Sigmoid colon (tissue), 7 donors: Measurements from ENCODE around the gene ASAP2. TPM values are rescaled to one million over a fixed set of nuclear protein-coding genes. Genes with fewer than 3 reads are reported as not detected.

ENCODE experiments used
- DNase-seq: peaks from one replicate; pipeline ENCODE4 v3.0.0-alpha.2; 2019
- H3K27ac ChIP-seq, 4 donors: fragments of 200-600 bp; sonication (generic); one replicate each; pipeline ENCODE4 v1.5.1; 2016 to 2019; ENCODE audit warnings: mild to moderate bottlenecking in 1 of 4
- H3K27me3 ChIP-seq, 3 donors: fragments of 200-600 bp; sonication (generic); one replicate each; pipeline ENCODE4 v1.5.1; 2019; ENCODE audit warnings: mild to moderate bottlenecking in 1 of 3
- H3K36me3 ChIP-seq, 4 donors: fragments of 200-600 bp; sonication (generic); one replicate each; pipeline ENCODE4 v1.5.1; 2016 to 2019
- H3K4me1 ChIP-seq, 4 donors: fragments of 200-600 bp; sonication (generic); one replicate each; pipeline ENCODE4 v1.5.1; 2017 to 2019
- H3K4me3 ChIP-seq, 4 donors: fragments of 200-600 bp; sonication (generic); one replicate each; pipeline ENCODE4 v1.5.1; 2017 to 2019; ENCODE audit warnings: mild to moderate bottlenecking in 2 of 4, moderate library complexity in 1 of 4
- H3K9me3 ChIP-seq, 4 donors: fragments of 200-600 bp in 3 of 4; sonication (generic) in 3 of 4; one replicate each; pipeline versions ENCODE4 v1.5.1 to v1.6.1; 2013 to 2019
- EP300 ChIP-seq, 4 donors: sonication (generic); formaldehyde crosslinking; IDR thresholded peaks; one replicate each; pipeline ENCODE4 v1.6.1; 2017; ENCODE audit warnings: antibody characterized with exemption in 4 of 4
- POLR2A ChIP-seq, 2 donors: fragments of 450-650 bp; IDR thresholded peaks; one replicate each; pipeline ENCODE4 v1.6.1; 2016; ENCODE audit warnings: antibody characterized with exemption in 2 of 2, mild to moderate bottlenecking in 2 of 2, moderate library complexity in 2 of 2
- POLR2AphosphoS5 ChIP-seq, 4 donors: sonication (generic); formaldehyde crosslinking; IDR thresholded peaks; one replicate each; pipeline ENCODE4 v1.6.1; 2017; ENCODE audit warnings: antibody characterized with exemption in 4 of 4
- WGBS, 2 donors: extraction: QIAGEN DNeasy Blood & Tissue Kit; methylation state at CpG; one replicate each; pipeline ENCODE4 v1.1.7; 2013; 5-methylcytosine and 5-hydroxymethylcytosine counted together
- intact Hi-C: fragments of 100-400 bp; cut with DNase I; formaldehyde crosslinking; loops from one replicate; pipeline ENCODE4 v1.15.1; 2023
- polyA plus RNA-seq, 3 donors: library from polyadenylated mRNA; stranded (reverse); fragments of 200-250 nt; gene quantifications; one replicate each; pipeline ENCODE4 v1.2.3, GENCODE V29; 2013
- total RNA-seq, 4 donors: library from RNA; depleted of rRNA; stranded (reverse); fragments of >200 nt; gene quantifications; one replicate each; pipeline ENCODE4 v1.1.0, GENCODE V29; 2016
- TF ChIP-seq, protein P1 (sequence below), 4 experiments: fragments of 450-650 bp in 3 of 4; fragments of 200-600 bp in 1 of 4; IDR thresholded peaks; one replicate each; pipeline ENCODE4 v1.5.1; 2016 to 2019; ENCODE audit warnings: antibody characterized with exemption in 4 of 4, mild to moderate bottlenecking in 3 of 4, moderate library complexity in 2 of 4
- donor health status: healthy with polysubstance abuse.
- donor health status: Bipolar disorder and iron deficiency.
- donor health status: healthy.

Gene ASAP2
- total and polyA plus RNA-seq, 7 donors: 15.1 to 56.5 (median 25.8) TPM

DNA sequence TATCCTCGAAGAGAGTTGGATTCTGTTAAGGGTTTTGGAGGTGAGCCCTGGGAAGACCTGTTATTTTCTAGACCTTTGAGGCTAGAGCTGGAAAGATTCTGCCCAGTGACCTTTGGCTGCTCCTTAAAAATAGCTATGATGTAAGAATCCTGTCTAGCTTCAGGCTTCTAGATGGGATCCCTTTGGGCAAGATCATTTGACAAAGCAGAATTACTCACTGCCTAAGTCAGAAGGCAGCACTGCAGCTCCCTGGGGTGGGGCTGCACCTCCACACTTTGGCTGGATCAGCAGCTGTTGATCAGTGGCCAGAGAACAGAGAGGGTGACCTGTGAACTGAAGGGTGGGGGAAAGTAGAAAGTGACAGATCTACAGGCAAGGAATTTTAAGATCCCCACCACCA, 103.8 kb downstream of the ASAP2 start:
- H3K27ac ChIP-seq: peak overlapping the region; percentile 75 to 90 (median 84)
- H3K9me3 ChIP-seq: no peaks in the 10 kb centered on the region
- TF ChIP-seq EP300 (IDR thresholded peaks at IDR 0.05) (peak in 1 of 4 donors; percentile 48), POLR2A (IDR thresholded peaks at IDR 0.05) (no peak), POLR2AphosphoS5 (IDR thresholded peaks at IDR 0.05) (peak; percentile 29 to 81 (median 43))
- TF ChIP-seq, protein P1, sequence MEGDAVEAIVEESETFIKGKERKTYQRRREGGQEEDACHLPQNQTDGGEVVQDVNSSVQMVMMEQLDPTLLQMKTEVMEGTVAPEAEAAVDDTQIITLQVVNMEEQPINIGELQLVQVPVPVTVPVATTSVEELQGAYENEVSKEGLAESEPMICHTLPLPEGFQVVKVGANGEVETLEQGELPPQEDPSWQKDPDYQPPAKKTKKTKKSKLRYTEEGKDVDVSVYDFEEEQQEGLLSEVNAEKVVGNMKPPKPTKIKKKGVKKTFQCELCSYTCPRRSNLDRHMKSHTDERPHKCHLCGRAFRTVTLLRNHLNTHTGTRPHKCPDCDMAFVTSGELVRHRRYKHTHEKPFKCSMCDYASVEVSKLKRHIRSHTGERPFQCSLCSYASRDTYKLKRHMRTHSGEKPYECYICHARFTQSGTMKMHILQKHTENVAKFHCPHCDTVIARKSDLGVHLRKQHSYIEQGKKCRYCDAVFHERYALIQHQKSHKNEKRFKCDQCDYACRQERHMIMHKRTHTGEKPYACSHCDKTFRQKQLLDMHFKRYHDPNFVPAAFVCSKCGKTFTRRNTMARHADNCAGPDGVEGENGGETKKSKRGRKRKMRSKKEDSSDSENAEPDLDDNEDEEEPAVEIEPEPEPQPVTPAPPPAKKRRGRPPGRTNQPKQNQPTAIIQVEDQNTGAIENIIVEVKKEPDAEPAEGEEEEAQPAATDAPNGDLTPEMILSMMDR (IDR thresholded peaks at IDR 0.05): no peak
- no peaks in the 10 kb centered on the region for H3K36me3 ChIP-seq
- peak; percentile 81 for DNase-seq
- WGBS, 2 donors: 21 to 61% methylated on average over 1 of the region's 1 CpG
- intact Hi-C loops: loop anchor here (5.0 kb wide), 1 partner anchor 103 kb away; the partner anchor contains the start of gene ASAP2
- peaks cover 0 to 70% (median 62%) of the 10 kb centered on the region in 4 donors for H3K4me1 ChIP-seq
- no peaks in the 10 kb centered on the region for H3K27me3 ChIP-seq
- no peak overlapping the region for H3K4me3 ChIP-seq

DNA sequence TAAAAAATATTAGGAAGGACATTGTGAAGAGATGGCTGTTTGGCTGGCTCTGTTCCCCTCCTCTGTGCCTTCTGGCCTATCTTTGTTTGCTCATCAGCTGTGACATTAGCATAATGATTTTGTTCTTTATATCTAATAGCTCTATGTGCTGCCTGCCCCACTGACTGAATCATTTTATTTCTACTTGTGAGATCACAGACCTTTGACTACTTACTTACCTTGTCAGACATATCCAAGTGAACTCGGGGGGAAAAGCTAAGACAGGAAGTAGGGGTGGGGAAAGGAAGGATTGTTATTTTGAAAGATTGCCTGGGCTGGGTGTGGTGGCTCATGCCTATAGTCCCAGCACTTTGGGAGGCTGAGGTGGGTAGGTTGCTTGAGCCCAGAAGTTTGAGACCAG, 104.2 kb downstream of the ASAP2 start:
- no peak overlapping the region for H3K4me3 ChIP-seq
- H3K36me3 ChIP-seq: no peaks in the 10 kb centered on the region
- TF ChIP-seq, protein P1 (IDR thresholded peaks at IDR 0.05): no peak
- intact Hi-C loops: loop anchor here (5.0 kb wide), 1 partner anchor 103 kb away; the partner anchor contains the start of gene ASAP2
- H3K27me3 ChIP-seq: no peaks in the 10 kb centered on the region
- WGBS, 2 donors: 2 to 9% methylated on average over 1 of the region's 1 CpG
- no peaks in the 10 kb centered on the region for H3K9me3 ChIP-seq
- DNase-seq: no peak
- H3K4me1 ChIP-seq: peaks cover 0 to 74% (median 62%) of the 10 kb centered on the region in 4 donors
- peak overlapping the region; percentile 75 to 90 (median 84) for H3K27ac ChIP-seq

DNA sequence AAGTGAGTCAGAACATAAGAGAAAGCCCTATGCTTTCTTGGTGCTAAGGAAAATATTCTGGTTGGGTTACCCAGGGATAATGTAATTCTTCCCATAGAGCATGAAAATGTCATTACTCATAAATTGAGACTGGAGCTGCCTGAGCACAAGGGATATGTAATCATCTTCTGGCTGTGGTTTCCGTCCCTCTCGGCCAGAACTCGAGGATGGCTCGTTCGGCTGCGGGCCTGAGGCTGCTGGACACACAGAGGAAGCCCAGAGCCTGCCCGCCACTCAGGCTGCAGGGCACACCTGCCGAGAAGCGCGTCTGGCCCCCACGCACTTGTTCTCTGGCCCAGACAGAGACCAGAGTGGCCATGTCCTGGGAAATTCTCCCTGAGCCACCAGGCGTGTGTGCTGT, 104.9 kb downstream of the ASAP2 start:
- Histone ChIP-seq H3K27me3 (no peaks in the 10 kb centered on the region), H3K4me1 (peaks cover 0 to 73% (median 58%) of the 10 kb centered on the region in 4 donors), H3K36me3 (no peaks in the 10 kb centered on the region), H3K9me3 (no peaks in the 10 kb centered on the region), H3K27ac (peak overlapping the region; percentile 75 to 90 (median 84)), H3K4me3 (no peak overlapping the region)
- 78 to 90% methylated on average over 12 of the region's 12 CpGs for WGBS, 2 donors
- peak; percentile 91 for DNase-seq
- intact Hi-C loops: loop anchor here (5.0 kb wide), 1 partner anchor 104 kb away; the partner anchor contains the start of gene ASAP2
- TF ChIP-seq, protein P1 (IDR thresholded peaks at IDR 0.05): no peak
- TF ChIP-seq EP300 (IDR thresholded peaks at IDR 0.05) (peak in 1 of 4 donors; percentile 75), POLR2A (IDR thresholded peaks at IDR 0.05) (no peak), POLR2AphosphoS5 (IDR thresholded peaks at IDR 0.05) (peak in 3 of 4 donors; percentile 64 to 90 (median 69))

DNA sequence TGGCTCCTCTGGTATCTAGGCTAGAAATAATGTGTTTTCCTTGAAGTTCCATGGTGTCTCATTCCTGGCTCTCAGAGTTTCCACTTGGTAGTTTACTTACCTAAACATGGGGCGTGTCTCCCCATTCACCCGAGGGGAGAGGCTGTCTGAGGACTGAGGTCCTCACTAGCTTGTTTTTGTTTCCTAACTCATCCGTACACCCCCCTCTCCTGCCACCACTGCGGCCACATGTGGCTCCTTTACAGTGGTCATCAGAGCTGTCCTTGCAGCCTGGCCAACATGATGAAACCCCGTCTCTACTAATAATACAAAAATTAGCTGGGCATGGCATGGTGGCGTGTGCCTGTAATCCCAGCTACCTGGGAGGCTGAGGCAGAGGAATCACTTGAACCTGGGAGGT, 106.0 kb downstream of the ASAP2 start:
- no peaks in the 10 kb centered on the region for H3K9me3 ChIP-seq
- WGBS, 2 donors: 86 to 92% methylated on average over 6 of the region's 6 CpGs
- intact Hi-C loops: loop anchor here (5.0 kb wide), 1 partner anchor 105 kb away; the partner anchor contains the start of gene ASAP2
- peak overlapping the region; percentile 75 to 90 (median 84) for H3K27ac ChIP-seq
- no peaks in the 10 kb centered on the region for H3K36me3 ChIP-seq
- H3K4me3 ChIP-seq: no peak overlapping the region
- TF ChIP-seq POLR2AphosphoS5 (IDR thresholded peaks at IDR 0.05) (no peak), POLR2A (IDR thresholded peaks at IDR 0.05) (no peak), EP300 (IDR thresholded peaks at IDR 0.05) (no peak)
- TF ChIP-seq, protein P1 (IDR thresholded peaks at IDR 0.05): no peak
- peaks cover 0 to 62% (median 47%) of the 10 kb centered on the region in 4 donors for H3K4me1 ChIP-seq
- DNase-seq: no peak
- no peaks in the 10 kb centered on the region for H3K27me3 ChIP-seq

DNA sequence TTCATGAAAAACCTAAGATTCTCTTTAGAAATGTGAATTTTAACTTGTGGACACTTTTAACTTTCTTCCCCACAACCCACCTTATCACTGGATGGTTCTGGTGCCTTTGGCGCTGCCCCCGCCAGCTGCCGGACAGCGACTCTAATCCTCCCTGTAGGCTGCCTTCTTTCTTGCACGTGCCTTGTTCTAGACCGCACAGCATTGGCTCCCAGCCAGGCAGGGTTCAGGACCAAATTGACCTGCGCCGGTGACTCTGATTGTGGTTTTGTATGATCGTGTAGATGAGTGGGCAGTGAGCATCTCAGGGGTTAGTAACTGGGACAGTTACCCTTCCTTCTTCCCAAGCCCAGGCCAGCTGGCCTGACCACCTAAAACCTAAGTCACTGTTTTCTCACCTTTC, 106.8 kb downstream of the ASAP2 start:
- Histone ChIP-seq H3K27ac (peak overlapping the region in 2 of 4 donors; percentile 87 to 90), H3K4me3 (no peak overlapping the region), H3K4me1 (peaks cover 0 to 62% (median 42%) of the 10 kb centered on the region in 4 donors), H3K9me3 (no peaks in the 10 kb centered on the region), H3K36me3 (no peaks in the 10 kb centered on the region), H3K27me3 (no peaks in the 10 kb centered on the region)
- 92 to 94% methylated on average over 9 of the region's 9 CpGs for WGBS, 2 donors
- no peak for DNase-seq
- intact Hi-C loops: loop anchor here (5.0 kb wide), 1 partner anchor 106 kb away; the partner anchor contains the start of gene ASAP2
- TF ChIP-seq POLR2AphosphoS5 (IDR thresholded peaks at IDR 0.05): no peak
- TF ChIP-seq, protein P1 (IDR thresholded peaks at IDR 0.05): no peak
- no peak for TF ChIP-seq EP300 (IDR thresholded peaks at IDR 0.05)
- no peak for TF ChIP-seq POLR2A (IDR thresholded peaks at IDR 0.05)
